ENCODE data around the gene APOBEC3A.

Gene APOBEC3A

GRCh38 chr22:38938221-38938620, 19.2 kb upstream of the APOBEC3A start:
- Histone ChIP-seq H3K27me3 (replicated peaks) (peaks cover 2% of the 10 kb centered on the region), H3K36me3 (replicated peaks) (no peaks in the 10 kb centered on the region), H3K4me3 (ENCODE audit: low read depth, low read length) (no peak overlapping the region), H3K27ac (no peak overlapping the region)
- no peak for TF ChIP-seq CTCF (IDR thresholded peaks at IDR 0.05; ENCODE audit: low read depth, low read length, missing control alignments)
- no peak for DNase-seq
- in situ Hi-C loops (cut with HindIII; ENCODE audit: low pct_ligation_motif_present, low sequenced_read_pairs) = no loop called here

- no peak overlapping the region for H3K4me3 ChIP-seq (ENCODE audit: low read depth, low read length)
- in situ Hi-C loops (cut with HindIII; ENCODE audit: low pct_ligation_motif_present, low sequenced_read_pairs) = no loop called here
- no peaks in the 10 kb centered on the region for H3K36me3 ChIP-seq (replicated peaks)
- H3K27me3 ChIP-seq (replicated peaks) = peaks cover 6% of the 10 kb centered on the region
- TF ChIP-seq CTCF (IDR thresholded peaks at IDR 0.05; ENCODE audit: low read depth, low read length, missing control alignments) = no peak
- no peak for DNase-seq
- no peak overlapping the region for H3K27ac ChIP-seq
These were observed 18.5 kb upstream of the APOBEC3A start for GRCh38 chr22:38938925-38939324.

- DNase-seq = no peak
- H3K4me3 ChIP-seq (ENCODE audit: low read depth, low read length) = no peak overlapping the region
- in situ Hi-C loops (cut with HindIII; ENCODE audit: low pct_ligation_motif_present, low sequenced_read_pairs) = no loop called here
- H3K27ac ChIP-seq = no peak overlapping the region
- no peak for TF ChIP-seq CTCF (IDR thresholded peaks at IDR 0.05; ENCODE audit: low read depth, low read length, missing control alignments)
- no peaks in the 10 kb centered on the region for H3K36me3 ChIP-seq (replicated peaks)
- H3K27me3 ChIP-seq (replicated peaks) = peaks cover 14% of the 10 kb centered on the region
These were observed 16.5 kb upstream of the APOBEC3A start for GRCh38 chr22:38940811-38941384.

GRCh38 chr22:38941488-38941987, 15.9 kb upstream of the APOBEC3A start:
- H3K36me3 ChIP-seq (replicated peaks) = no peaks in the 10 kb centered on the region
- H3K4me3 ChIP-seq (ENCODE audit: low read depth, low read length) = no peak overlapping the region
- in situ Hi-C loops (cut with HindIII; ENCODE audit: low pct_ligation_motif_present, low sequenced_read_pairs) = no loop called here
- TF ChIP-seq CTCF (IDR thresholded peaks at IDR 0.05; ENCODE audit: low read depth, low read length, missing control alignments) = no peak
- no peak overlapping the region for H3K27ac ChIP-seq
- H3K27me3 ChIP-seq (replicated peaks) = peaks cover 18% of the 10 kb centered on the region
- DNase-seq = no peak

GRCh38 chr22:38942702-38943101, 14.7 kb upstream of the APOBEC3A start:
- Histone ChIP-seq H3K27ac (no peak overlapping the region), H3K27me3 (replicated peaks) (peaks cover 21% of the 10 kb centered on the region), H3K4me3 (ENCODE audit: low read depth, low read length) (no peak overlapping the region), H3K36me3 (replicated peaks) (no peaks in the 10 kb centered on the region)
- no peak for DNase-seq
- TF ChIP-seq CTCF (IDR thresholded peaks at IDR 0.05; ENCODE audit: low read depth, low read length, missing control alignments) = no peak
- in situ Hi-C loops (cut with HindIII; ENCODE audit: low pct_ligation_motif_present, low sequenced_read_pairs) = no loop called here

GRCh38 chr22:38943201-38943600, 14.2 kb upstream of the APOBEC3A start:
- in situ Hi-C loops (cut with HindIII; ENCODE audit: low pct_ligation_motif_present, low sequenced_read_pairs) = no loop called here
- Histone ChIP-seq H3K36me3 (replicated peaks) (no peaks in the 10 kb centered on the region), H3K27ac (no peak overlapping the region), H3K27me3 (replicated peaks) (peaks cover 22% of the 10 kb centered on the region), H3K4me3 (ENCODE audit: low read depth, low read length) (no peak overlapping the region)
- peak; percentile 11 for TF ChIP-seq CTCF (IDR thresholded peaks at IDR 0.05; ENCODE audit: low read depth, low read length, missing control alignments)
- no peak for DNase-seq
